KOPT-K1 (cell line): ENCODE data around the gene SCAMP1.

Experiments used
- H3K27ac ChIP-seq: fragments of 200-600 bp; sonication (generic); 2 replicates; pipeline ENCODE4 v1.5.1; 2016; ENCODE audit warnings: antibody characterized with exemption, mild to moderate bottlenecking, low read depth, low read length; ENCODE audit not compliant: poor library complexity, severe bottlenecking
- H3K36me3 ChIP-seq: fragments of 200-600 bp; sonication (generic); 2 replicates; pipeline ENCODE4 v1.5.1; 2017; ENCODE audit warnings: antibody characterized with exemption, mild to moderate bottlenecking, low read length, moderate library complexity; ENCODE audit not compliant: insufficient read depth
- H3K9me3 ChIP-seq: fragments of 200-600 bp; sonication (generic); 2 replicates; pipeline ENCODE4 v1.5.1; 2017; ENCODE audit warnings: antibody characterized with exemption, low read length, mild to moderate bottlenecking; ENCODE audit not compliant: insufficient read depth, poor library complexity, severe bottlenecking

The SCAMP1 gene

DNA sequence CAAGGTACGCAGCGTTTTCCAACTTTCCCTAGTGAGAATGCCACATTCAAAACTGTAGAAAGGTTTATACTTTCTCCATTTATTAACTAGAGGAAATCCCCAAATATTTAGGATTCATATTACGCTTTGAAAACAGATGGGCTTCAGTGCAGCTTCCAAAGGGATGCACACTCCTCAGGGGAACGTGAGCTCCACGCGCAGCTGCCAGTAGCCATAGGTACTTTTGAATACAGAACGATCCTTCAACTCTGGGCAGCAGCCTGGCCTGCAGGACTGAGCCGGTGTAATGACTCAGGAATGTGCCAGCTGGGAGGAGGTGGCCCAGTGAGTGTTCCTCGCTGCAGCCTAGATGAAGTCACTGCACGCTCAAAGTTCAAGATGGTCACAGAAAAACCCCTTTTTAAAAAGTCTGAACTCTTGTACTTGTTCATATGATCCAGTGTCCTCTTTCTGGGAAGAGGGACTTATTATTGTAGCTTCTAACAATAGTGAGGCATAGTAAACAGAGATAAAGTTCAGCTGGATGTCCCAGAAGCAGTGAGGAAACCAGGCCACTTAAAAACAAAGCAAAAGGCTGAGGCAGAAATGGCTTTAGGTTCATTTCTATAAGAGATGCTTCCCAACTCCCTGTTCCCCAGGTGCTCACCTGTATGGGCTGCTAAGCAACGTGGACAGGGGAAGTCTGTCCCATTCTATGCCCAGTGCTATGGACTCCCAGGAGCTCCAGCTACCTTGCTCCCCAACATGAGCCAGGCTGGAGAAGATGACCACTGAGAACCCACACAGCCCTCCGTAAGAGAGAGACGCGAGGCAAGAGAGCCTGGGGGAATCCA lies 158.2 kb downstream of the SCAMP1 start:
- Histone ChIP-seq H3K36me3 (no peaks in the 10 kb centered on the region), H3K27ac (no peak overlapping the region), H3K9me3 (no peaks in the 10 kb centered on the region)

DNA sequence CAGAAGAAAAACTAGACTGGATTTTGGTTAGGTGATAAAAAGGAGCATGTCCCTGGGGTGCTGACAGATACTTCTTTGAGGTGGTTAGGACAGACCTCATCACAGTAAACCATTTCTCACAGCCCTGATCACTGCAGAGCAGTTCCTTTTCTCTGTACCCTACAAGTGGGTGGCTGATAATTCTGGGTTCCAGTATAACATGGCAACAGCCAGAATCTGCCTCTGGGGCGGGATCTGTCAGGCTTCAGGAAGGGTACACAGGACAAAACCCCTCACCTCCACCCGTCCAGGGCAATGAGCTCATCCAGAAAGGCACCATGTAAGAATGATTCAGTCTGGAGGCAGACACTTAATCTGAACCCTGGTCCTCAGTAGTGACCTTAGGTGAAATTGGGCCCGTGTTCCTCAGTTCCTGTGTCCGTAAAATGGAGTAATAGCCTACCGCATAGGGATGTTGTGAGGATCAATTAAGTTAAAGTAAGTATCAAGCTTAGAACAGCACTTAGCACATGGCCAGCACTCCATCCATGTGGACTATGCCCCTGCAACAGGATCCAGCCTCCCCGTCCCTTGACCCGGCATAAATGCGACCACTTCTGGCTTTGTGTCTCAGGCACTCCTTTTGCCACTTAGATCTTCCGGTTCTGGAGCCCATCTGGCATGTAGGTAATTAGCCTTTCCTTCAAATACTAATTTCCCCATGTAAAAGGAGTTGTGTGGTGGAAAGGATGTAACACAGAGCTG lies 159.0 kb downstream of the SCAMP1 start:
- H3K27ac ChIP-seq, result no peak overlapping the region
- H3K9me3 ChIP-seq, result no peaks in the 10 kb centered on the region
- no peaks in the 10 kb centered on the region for H3K36me3 ChIP-seq

DNA sequence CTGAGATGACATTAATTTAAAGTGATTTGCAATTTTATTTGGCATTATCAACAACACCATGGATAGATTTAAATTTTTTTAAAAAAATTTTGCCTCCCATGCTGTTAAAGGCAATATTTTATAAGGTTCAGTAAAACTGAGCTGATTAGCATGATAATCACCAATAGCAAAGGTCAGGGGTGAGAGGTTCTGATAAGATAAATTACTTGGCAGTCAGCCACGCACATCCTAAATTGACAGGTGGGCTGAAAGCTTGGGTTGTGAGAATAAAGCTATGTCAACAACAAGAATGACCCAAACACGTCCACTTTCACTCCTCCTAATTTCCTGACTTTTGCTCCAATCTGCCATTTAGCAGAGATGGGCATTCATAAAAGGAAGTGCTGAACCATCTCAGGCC lies 161.0 kb downstream of the SCAMP1 start:
- no peak overlapping the region for H3K27ac ChIP-seq

DNA sequence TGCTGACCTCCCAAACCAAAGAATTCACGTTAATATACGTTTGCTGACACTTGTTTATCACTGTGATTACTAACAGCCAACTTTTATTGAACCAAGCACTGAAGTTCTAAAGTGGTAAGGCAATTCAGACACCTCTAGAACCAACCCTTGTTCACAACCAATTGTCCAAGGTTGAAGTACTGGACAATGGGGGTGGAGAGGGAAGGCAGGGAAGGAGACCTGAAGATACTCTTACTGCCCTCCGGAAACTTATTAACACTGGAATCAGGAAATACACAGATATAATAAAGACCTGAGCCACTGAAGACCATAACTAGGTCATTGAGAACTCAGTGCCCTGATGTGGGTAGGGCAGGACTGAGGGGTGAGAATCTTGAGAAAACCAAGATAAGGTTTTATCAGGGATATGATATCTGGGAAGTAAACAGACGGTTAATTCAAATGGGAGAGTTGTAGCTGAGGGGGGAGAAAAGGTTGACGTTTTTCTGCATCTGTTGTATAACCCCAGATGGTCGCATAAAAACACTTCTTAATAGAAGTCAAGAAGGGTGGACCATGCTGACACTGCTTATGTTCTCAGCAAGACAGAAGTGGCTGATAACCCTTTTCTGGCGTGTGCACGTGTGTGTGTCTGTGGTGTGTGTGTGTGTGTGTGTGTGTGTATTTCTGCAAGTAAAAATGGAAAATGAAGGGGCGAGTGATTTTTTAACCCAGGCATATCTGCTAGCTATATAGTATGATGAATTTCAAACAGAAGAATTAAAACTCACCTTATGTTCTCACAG lies 162.3 kb downstream of the SCAMP1 start:
- Histone ChIP-seq H3K36me3 (no peaks in the 10 kb centered on the region), H3K27ac (no peak overlapping the region), H3K9me3 (no peaks in the 10 kb centered on the region)

More for the DNA sequence above, 161.0 kb downstream of the SCAMP1 start:
- Histone ChIP-seq H3K36me3 (no peaks in the 10 kb centered on the region), H3K9me3 (no peaks in the 10 kb centered on the region)

DNA sequence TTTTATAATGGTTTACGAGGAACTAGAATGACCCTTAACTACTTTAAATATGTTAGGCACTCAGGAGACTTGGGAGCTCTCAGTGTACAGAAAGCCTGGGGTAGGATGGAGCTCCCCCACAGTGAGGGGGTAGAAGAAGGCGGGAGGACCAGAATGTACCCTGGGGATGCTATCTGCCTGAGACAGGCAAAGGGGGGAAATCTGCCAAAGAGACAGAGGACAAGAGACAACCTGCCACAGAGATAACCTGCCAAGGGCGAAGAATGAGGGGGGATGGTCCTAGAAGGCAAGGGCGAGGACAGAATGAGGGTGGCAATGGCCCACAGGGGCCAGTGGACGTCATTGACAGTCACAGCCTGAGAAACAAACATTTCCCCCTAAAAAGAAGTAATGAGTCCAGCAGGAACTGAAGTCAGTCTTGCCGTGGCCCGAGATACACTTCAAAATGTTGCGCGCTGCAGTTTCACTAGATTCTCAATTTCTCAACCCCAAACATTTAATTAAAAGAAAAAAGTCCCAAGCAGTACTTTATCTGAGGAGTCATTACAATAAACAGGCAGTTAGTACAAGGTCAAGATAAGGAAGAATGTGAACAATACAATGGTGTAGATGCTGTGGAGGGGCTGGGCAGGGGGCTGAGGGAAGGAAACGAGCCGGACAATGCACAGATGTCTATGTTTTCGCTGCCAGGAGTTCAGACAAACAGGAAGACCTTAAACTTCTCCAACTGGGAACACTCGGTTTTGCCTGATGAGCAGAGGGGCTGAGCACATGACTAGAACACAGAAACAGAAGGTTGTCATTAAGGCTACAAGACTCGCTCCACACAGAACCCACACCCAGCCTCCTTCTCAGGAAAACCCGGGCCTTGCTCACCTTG lies 163.1 kb downstream of the SCAMP1 start:
- Histone ChIP-seq H3K36me3 (no peaks in the 10 kb centered on the region), H3K9me3 (no peaks in the 10 kb centered on the region), H3K27ac (no peak overlapping the region)

DNA sequence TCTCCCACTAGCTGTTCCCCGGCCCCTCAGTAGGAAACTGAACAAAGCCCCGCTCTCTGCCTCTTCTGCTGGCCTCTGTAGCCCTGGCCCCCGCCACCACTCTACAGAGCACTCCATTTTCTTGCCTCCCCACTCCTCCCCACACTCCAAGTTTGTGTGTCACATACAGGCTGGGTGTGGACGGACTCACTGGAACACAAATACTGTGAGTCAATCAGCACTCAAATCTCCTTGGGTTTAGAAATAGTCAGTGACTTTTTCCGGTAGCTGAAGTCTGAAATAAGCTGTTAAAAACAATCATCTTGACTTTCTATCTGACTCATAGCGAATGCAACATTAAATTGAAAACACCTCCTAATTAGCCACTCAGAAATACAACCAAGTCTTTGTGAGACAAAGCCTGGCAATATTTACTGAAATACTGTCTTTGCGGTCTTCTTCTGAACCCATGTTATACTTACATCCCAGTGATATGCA lies 165.7 kb downstream of the SCAMP1 start:
- Histone ChIP-seq H3K9me3 (no peaks in the 10 kb centered on the region), H3K36me3 (no peaks in the 10 kb centered on the region), H3K27ac (no peak overlapping the region)

DNA sequence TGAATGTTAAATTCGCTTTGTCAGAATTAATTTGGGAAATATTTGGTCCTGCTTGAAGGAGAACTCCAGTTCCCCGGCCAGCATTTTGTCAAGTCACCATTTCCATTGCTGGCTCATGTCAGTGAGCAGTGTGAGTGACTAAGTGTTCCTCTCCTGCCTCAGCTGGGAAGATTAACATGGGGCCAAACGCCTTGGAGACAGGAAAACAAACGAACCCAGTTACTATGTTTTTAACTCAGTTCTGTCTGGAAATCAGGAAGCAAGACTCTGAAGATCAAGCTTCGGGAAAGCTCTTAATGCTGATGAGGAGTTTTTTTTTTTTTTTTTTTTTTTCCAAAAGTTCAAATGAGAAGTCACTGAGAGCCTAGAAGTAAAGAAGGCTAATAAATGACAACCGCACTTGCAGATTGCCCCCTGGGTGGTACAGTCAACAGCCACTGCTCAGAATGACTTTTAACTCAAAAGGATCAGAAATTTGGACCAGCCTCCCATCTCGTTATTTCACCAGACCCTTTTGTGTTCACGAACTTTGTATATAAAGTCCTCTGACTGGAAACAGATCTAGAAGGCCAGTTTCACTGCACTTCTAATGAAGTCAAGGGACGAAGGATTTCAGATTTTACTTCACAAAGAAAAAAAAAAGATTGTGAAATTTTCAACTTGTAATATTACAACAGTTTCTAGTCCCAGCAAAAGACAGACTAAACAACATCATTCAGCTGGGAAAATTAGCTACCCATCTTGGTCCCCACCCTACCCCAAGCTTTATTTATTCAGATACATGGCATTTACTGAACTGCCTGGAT lies 166.8 kb downstream of the SCAMP1 start:
- Histone ChIP-seq H3K27ac (no peak overlapping the region), H3K9me3 (no peaks in the 10 kb centered on the region), H3K36me3 (no peaks in the 10 kb centered on the region)

DNA sequence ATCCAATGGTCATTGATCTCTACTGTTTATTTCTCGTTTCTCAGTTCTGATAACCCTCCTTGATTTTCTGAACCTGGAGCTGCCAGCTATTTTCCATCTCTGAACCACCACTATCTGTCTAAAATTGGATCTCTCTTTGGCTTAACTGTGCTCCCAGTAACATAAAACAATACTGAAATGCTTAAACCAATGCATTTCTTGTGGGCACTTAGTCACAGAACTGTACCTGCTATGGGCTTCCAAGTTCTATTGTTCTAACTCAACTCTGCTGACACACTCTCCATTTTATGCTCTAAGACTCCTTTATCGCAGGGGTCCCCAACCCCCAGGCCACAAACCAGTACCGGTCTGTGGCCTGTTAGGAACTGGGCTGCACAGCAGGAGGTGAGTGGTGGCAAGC lies 167.5 kb downstream of the SCAMP1 start:
- Histone ChIP-seq H3K27ac (no peak overlapping the region), H3K36me3 (no peaks in the 10 kb centered on the region)

More for the DNA sequence above, 167.5 kb downstream of the SCAMP1 start:
- no peaks in the 10 kb centered on the region for H3K9me3 ChIP-seq
